IPS DF 4.7 (cell line): ENCODE data around the gene ITSN2.
"Not testable (repeated sequence)": the region's sequence is repeated elsewhere in the genome, so short reads cannot be mapped to it uniquely, and the experiment has no call there.

Experiments used
- DNase-seq: peaks from one replicate; pipeline ENCODE4 v3.0.0-alpha.2; 2013; ENCODE audit warnings: low spot score; ENCODE audit errors: extremely low read depth

ITSN2 gene

GRCh38 chr2:24360050-24360962 lies at the start of gene ITSN2:
TSS of gene ITSN2 (minus strand) at chr2:24360536. CDS start at chr2:24328082, 32,454 bp downstream.
- DNase-seq = no peak

GRCh38 chr2:24409171-24409570 lies 48.8 kb upstream of the ITSN2 start:
- DNase-seq = no peak

GRCh38 chr2:24408704-24409103 lies 48.4 kb upstream of the ITSN2 start:
- not testable (repeated sequence) for DNase-seq

- no peak for DNase-seq
Measured at GRCh38 chr2:24404491-24404921, 44.2 kb upstream of the ITSN2 start.

GRCh38 chr2:24403832-24404212 lies 43.5 kb upstream of the ITSN2 start:
- no peak for DNase-seq

GRCh38 chr2:24403168-24403831 lies 43.0 kb upstream of the ITSN2 start:
- no peak for DNase-seq

GRCh38 chr2:24402242-24403097 lies 42.1 kb upstream of the ITSN2 start:
- no peak for DNase-seq

GRCh38 chr2:24400207-24400907 lies 40.0 kb upstream of the ITSN2 start:
- no peak for DNase-seq

GRCh38 chr2:24399434-24400206 lies 39.3 kb upstream of the ITSN2 start:
- DNase-seq = no peak

GRCh38 chr2:24394998-24395397 lies 34.7 kb upstream of the ITSN2 start:
- no peak for DNase-seq

GRCh38 chr2:24392542-24393059 lies 32.3 kb upstream of the ITSN2 start:
- DNase-seq = no peak

- no peak for DNase-seq
Measured at GRCh38 chr2:24385366-24385765, 25.0 kb upstream of the ITSN2 start.

GRCh38 chr2:24382363-24383073 lies 22.2 kb upstream of the ITSN2 start:
- no peak for DNase-seq

GRCh38 chr2:24380820-24381219 lies 20.5 kb upstream of the ITSN2 start:
- no peak for DNase-seq

- no peak for DNase-seq
Measured at GRCh38 chr2:24375349-24376087, 15.2 kb upstream of the ITSN2 start.

- no peak for DNase-seq
Measured at GRCh38 chr2:24374301-24374700, 14.0 kb upstream of the ITSN2 start.

GRCh38 chr2:24372033-24372432 lies 11.7 kb upstream of the ITSN2 start:
- DNase-seq = no peak

GRCh38 chr2:24365826-24366225 lies 5.5 kb upstream of the ITSN2 start:
- no peak for DNase-seq

GRCh38 chr2:24365051-24365450 lies 4.7 kb upstream of the ITSN2 start:
- DNase-seq = no peak
